ENCODE data around the gene UBE2D1.

- TF ChIP-seq, protein P1, sequence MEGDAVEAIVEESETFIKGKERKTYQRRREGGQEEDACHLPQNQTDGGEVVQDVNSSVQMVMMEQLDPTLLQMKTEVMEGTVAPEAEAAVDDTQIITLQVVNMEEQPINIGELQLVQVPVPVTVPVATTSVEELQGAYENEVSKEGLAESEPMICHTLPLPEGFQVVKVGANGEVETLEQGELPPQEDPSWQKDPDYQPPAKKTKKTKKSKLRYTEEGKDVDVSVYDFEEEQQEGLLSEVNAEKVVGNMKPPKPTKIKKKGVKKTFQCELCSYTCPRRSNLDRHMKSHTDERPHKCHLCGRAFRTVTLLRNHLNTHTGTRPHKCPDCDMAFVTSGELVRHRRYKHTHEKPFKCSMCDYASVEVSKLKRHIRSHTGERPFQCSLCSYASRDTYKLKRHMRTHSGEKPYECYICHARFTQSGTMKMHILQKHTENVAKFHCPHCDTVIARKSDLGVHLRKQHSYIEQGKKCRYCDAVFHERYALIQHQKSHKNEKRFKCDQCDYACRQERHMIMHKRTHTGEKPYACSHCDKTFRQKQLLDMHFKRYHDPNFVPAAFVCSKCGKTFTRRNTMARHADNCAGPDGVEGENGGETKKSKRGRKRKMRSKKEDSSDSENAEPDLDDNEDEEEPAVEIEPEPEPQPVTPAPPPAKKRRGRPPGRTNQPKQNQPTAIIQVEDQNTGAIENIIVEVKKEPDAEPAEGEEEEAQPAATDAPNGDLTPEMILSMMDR (IDR thresholded peaks at IDR 0.05; ENCODE audit: poor library complexity), result no peak
- no peak for TF ChIP-seq EZH2 (IDR thresholded peaks at IDR 0.05; ENCODE audit: borderline replicate concordance)
Observed at GRCh38 chr10:58394471-58394870, 59.7 kb downstream of the UBE2D1 start.
